Fibroblast of lung (primary cell): ENCODE data around the gene IL2RG.

Experiments
- EZH2 ChIP-seq: IDR thresholded peaks from 2 replicates; pipeline ENCODE4 v1.5.1; 2012; ENCODE audit warnings: low read length, control low read depth, mild to moderate bottlenecking; ENCODE audit errors: missing control alignments
- TF ChIP-seq, protein P1 (sequence below), 2 donors: IDR thresholded peaks in 1 of 2; conservative IDR thresholded peaks in 1 of 2; 1 replicate in 1 of 2; 2 replicates in 1 of 2; pipeline ENCODE4 v1.5.1; 2011 to 2012; ENCODE audit warnings: low read length in 2 of 2, control low read depth in 1 of 2, inconsistent platforms in 1 of 2, low read depth in 1 of 2, mild to moderate bottlenecking in 1 of 2

DNA sequence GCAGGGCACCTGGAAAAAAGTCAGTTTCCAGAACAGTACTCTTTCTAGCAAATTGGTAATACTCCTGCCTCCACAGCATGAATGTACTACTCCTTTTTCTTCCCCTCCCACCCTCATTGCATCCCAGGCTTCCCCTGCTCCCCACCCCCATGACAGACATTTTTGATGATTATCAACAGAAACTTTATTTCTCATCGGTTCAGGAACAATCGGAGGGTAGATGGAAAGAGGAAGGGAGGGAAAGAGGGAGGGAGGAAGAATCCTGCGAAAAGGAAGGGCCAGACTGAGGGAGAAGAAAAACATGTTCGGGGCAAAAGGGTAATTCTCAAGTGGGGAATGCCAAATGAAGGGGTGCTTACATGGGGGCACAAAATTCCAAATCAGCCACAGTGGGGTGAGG is 4.1 kb downstream of the IL2RG start:
- TF ChIP-seq EZH2: no peak
- TF ChIP-seq, protein P1, sequence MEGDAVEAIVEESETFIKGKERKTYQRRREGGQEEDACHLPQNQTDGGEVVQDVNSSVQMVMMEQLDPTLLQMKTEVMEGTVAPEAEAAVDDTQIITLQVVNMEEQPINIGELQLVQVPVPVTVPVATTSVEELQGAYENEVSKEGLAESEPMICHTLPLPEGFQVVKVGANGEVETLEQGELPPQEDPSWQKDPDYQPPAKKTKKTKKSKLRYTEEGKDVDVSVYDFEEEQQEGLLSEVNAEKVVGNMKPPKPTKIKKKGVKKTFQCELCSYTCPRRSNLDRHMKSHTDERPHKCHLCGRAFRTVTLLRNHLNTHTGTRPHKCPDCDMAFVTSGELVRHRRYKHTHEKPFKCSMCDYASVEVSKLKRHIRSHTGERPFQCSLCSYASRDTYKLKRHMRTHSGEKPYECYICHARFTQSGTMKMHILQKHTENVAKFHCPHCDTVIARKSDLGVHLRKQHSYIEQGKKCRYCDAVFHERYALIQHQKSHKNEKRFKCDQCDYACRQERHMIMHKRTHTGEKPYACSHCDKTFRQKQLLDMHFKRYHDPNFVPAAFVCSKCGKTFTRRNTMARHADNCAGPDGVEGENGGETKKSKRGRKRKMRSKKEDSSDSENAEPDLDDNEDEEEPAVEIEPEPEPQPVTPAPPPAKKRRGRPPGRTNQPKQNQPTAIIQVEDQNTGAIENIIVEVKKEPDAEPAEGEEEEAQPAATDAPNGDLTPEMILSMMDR (conservative IDR thresholded peaks at IDR 0.05 in 1 of 2, IDR thresholded peaks at IDR 0.05 in 1 of 2; ENCODE audit: low read depth in 1 of 2, low read length in 2 of 2): no peak
